GM23338 (cell line): Measurements from ENCODE around the gene PSMD4. TPM values are rescaled to one million over a fixed set of nuclear protein-coding genes. Genes with fewer than 3 reads are reported as not detected.

Experiments
- ATAC-seq: fragments of 200-7000 bp; cut with Tn5 transposase; 3 replicates; pipeline ENCODE4 v1.9.1; 2020
- DNase-seq: peaks from one replicate; pipeline ENCODE4 v3.0.0-alpha.2; 2015; ENCODE audit warnings: low spot score
- H2AFZ ChIP-seq: fragments of 200-600 bp; sonication (generic); 2 replicates; pipeline ENCODE4 v1.8.0; 2016; ENCODE audit warnings: antibody characterized with exemption, mild to moderate bottlenecking, moderate library complexity
- H3F3A ChIP-seq: fragments of 200-600 bp; sonication (generic); replicated peaks from 2 replicates; pipeline ENCODE4 v1.8.0; 2017; ENCODE audit warnings: antibody characterized with exemption, mixed run types, low read depth
- H3K27ac ChIP-seq: fragments of 200-600 bp; sonication (generic); 2 replicates; pipeline ENCODE4 v1.6.1; 2016; ENCODE audit warnings: low read depth
- H3K27me3 ChIP-seq: fragments of 200-600 bp; sonication (generic); 2 replicates; pipeline ENCODE4 v1.8.0; 2016; ENCODE audit warnings: mild to moderate bottlenecking, mixed run types, moderate library complexity; ENCODE audit not compliant: insufficient read depth
- H3K36me3 ChIP-seq: fragments of 200-600 bp; sonication (generic); 2 replicates; pipeline ENCODE4 v1.8.0; 2016; ENCODE audit warnings: mild to moderate bottlenecking; ENCODE audit not compliant: insufficient read depth
- H3K4me1 ChIP-seq: fragments of 200-600 bp; sonication (generic); 2 replicates; pipeline ENCODE4 v1.8.0; 2016; ENCODE audit warnings: mild to moderate bottlenecking, moderate library complexity; ENCODE audit not compliant: insufficient read depth
- H3K4me2 ChIP-seq: fragments of 200-600 bp; sonication (generic); 2 replicates; pipeline ENCODE4 v1.7.1; 2017; ENCODE audit warnings: mixed run types
- H3K4me3 ChIP-seq: fragments of 200-600 bp; sonication (generic); 2 replicates; pipeline ENCODE4 v1.6.1; 2016; ENCODE audit warnings: mixed run types
- H3K79me2 ChIP-seq: fragments of 200-600 bp; sonication (generic); replicated peaks from 2 replicates; pipeline ENCODE4 v1.8.0; 2017; ENCODE audit warnings: mild to moderate bottlenecking; ENCODE audit not compliant: insufficient read depth
- H3K9me2 ChIP-seq: fragments of 200-600 bp; sonication (generic); 2 replicates; pipeline ENCODE4 v1.8.0; 2017; ENCODE audit not compliant: insufficient read depth
- H4K20me1 ChIP-seq: fragments of 200-600 bp; sonication (generic); replicated peaks from 2 replicates; pipeline ENCODE4 v1.8.0; 2017; ENCODE audit warnings: mild to moderate bottlenecking; ENCODE audit not compliant: insufficient read depth
- H3K27ac Mint-ChIP-seq: 2 replicates; pipeline ENCODE4 v1.8.0; 2020; ENCODE audit warnings: inconsistent platforms, mild to moderate bottlenecking, moderate library complexity, mixed read lengths
- H3K27me3 Mint-ChIP-seq: 3 replicates; pipeline ENCODE4 v1.8.0; 2022; ENCODE audit warnings: low read depth, mild to moderate bottlenecking, moderate library complexity, mixed read lengths, inconsistent platforms; ENCODE audit not compliant: insufficient read depth, poor library complexity
- H3K36me3 Mint-ChIP-seq: 3 replicates; pipeline ENCODE4 v1.8.0; 2021; ENCODE audit warnings: low read depth, mild to moderate bottlenecking, inconsistent platforms, moderate library complexity, mixed read lengths
- H3K4me1 Mint-ChIP-seq: 3 replicates; pipeline ENCODE4 v1.8.0; 2020; ENCODE audit warnings: mild to moderate bottlenecking, inconsistent platforms, mixed read lengths
- H3K4me3 Mint-ChIP-seq: 3 replicates; pipeline ENCODE4 v1.8.0; 2021; ENCODE audit warnings: moderate library complexity, mild to moderate bottlenecking, inconsistent platforms, mixed read lengths
- H3K9me3 Mint-ChIP-seq: 3 replicates; pipeline ENCODE4 v1.8.0; 2020; ENCODE audit warnings: moderate library complexity, mild to moderate bottlenecking, inconsistent platforms, mixed read lengths
- JUNB ChIP-seq: IDR thresholded peaks from one replicate; pipeline ENCODE4 v1.6.1; 2016; ENCODE audit warnings: antibody characterized with exemption; ENCODE audit not compliant: unreplicated experiment
- POLR2AphosphoS5 ChIP-seq: IDR thresholded peaks from 2 replicates; pipeline ENCODE4 v1.6.1; 2016; ENCODE audit warnings: antibody characterized with exemption, low read depth
- STAT1 ChIP-seq: IDR thresholded peaks from one replicate; pipeline ENCODE4 v1.6.1; 2016; ENCODE audit warnings: antibody characterized with exemption; ENCODE audit not compliant: unreplicated experiment
- ZNF331 ChIP-seq: fragments of 250-450 bp; sonication (Bioruptor Pico); IDR thresholded peaks from 2 replicates; pipeline ENCODE4 v1.5.0; 2020; ENCODE audit warnings: low read depth, mild to moderate bottlenecking, moderate library complexity
- polyA plus RNA-seq: library from polyadenylated mRNA; unstranded; fragments of >200 nt; fragmentation: Nextera tagmentation; extraction: Ambion mirVana; gene quantifications from 2 replicates; pipeline ENCODE4 v1.2.1, GENCODE V29; 2016
- total RNA-seq: library from RNA; depleted of rRNA; stranded (reverse); fragments of >200 nt; shearing (Covaris generic); gene quantifications from 2 replicates; pipeline ENCODE4 v1.2.3, GENCODE V29; 2014
- TF ChIP-seq, protein P1 (sequence below), 2 experiments: fragments of 200-600 bp in 1 of 2; sonication (generic) in 1 of 2; conservative IDR thresholded peaks; 2 replicates each; pipeline versions ENCODE4 v1.5.1 to v1.6.1; 2016 to 2017; ENCODE audit warnings: antibody characterized with exemption in 2 of 2, low read depth in 2 of 2, mild to moderate bottlenecking in 2 of 2, moderate library complexity in 1 of 2
- TF ChIP-seq, protein P2 (sequence below): IDR thresholded peaks from one replicate; pipeline ENCODE4 v1.6.1; 2018; ENCODE audit warnings: antibody characterized with exemption; ENCODE audit not compliant: unreplicated experiment
- TF ChIP-seq, protein P3 (sequence below): fragments of 250-450 bp; sonication (Bioruptor Pico); IDR thresholded peaks from 2 replicates; pipeline ENCODE4 v1.5.0; 2020; ENCODE audit warnings: mild to moderate bottlenecking, moderate library complexity

Gene PSMD4
- total and polyA plus RNA-seq, 2 experiments from 2014 or later, result 171 to 235 TPM

DNA sequence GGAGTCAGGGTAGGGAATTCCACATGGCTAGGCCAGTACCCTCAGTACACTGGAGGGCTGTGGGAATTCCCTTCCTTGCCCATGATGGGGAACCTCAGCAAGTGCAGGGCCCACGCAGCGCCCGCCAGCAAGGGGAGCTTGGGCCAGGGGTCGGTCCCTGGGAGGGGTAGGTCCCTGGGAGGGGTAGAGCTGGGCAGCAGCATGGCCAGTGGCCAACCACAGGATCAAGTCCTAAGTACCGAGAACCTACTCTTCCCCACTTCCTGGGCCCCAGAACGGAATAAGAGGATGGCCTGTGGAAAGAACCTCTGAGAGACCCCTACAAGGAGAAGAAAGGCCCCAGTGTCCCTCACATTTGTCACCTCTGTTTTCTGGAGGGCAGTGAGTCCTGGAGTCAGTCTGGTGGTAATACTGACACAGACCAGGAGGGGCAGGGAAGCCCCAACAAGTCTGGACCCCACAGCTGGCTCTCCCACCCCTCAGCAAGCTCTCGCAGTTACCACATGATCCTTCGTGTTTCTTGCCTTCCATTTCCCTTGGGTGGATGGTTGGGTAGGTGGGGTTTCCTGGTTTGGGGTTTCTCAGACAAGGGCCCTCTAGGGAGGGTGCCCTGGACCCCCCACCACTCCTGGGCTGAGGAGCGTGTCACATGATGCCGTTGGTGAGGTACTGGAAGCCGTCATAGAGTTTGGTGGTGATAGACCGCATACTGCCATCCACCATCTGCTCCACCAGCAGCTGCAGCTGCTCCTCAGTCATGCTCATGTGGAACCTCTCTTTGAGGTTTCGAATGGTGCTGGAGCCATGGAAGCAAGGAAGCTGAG is 37.9 kb downstream of the PSMD4 start:
- Mint-ChIP-seq H3K27me3 (peaks cover 16% of the 10 kb centered on the region), H3K9me3 (no peaks in the 10 kb centered on the region; the same call in 2 of the 3 replicates), H3K4me3 (no peak overlapping the region), H3K27ac (peak overlapping the region; percentile 80), H3K36me3 (peaks cover 76% of the 10 kb centered on the region), H3K4me1 (peaks cover 37% of the 10 kb centered on the region)
- TF ChIP-seq, protein P1, sequence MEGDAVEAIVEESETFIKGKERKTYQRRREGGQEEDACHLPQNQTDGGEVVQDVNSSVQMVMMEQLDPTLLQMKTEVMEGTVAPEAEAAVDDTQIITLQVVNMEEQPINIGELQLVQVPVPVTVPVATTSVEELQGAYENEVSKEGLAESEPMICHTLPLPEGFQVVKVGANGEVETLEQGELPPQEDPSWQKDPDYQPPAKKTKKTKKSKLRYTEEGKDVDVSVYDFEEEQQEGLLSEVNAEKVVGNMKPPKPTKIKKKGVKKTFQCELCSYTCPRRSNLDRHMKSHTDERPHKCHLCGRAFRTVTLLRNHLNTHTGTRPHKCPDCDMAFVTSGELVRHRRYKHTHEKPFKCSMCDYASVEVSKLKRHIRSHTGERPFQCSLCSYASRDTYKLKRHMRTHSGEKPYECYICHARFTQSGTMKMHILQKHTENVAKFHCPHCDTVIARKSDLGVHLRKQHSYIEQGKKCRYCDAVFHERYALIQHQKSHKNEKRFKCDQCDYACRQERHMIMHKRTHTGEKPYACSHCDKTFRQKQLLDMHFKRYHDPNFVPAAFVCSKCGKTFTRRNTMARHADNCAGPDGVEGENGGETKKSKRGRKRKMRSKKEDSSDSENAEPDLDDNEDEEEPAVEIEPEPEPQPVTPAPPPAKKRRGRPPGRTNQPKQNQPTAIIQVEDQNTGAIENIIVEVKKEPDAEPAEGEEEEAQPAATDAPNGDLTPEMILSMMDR (conservative IDR thresholded peaks at IDR 0.05; ENCODE audit: low read depth in 2 of 2), result peak in 1 of 2 experiments; percentile 28; a peak in 1 of 4 replicates
- TF ChIP-seq, protein P2, sequence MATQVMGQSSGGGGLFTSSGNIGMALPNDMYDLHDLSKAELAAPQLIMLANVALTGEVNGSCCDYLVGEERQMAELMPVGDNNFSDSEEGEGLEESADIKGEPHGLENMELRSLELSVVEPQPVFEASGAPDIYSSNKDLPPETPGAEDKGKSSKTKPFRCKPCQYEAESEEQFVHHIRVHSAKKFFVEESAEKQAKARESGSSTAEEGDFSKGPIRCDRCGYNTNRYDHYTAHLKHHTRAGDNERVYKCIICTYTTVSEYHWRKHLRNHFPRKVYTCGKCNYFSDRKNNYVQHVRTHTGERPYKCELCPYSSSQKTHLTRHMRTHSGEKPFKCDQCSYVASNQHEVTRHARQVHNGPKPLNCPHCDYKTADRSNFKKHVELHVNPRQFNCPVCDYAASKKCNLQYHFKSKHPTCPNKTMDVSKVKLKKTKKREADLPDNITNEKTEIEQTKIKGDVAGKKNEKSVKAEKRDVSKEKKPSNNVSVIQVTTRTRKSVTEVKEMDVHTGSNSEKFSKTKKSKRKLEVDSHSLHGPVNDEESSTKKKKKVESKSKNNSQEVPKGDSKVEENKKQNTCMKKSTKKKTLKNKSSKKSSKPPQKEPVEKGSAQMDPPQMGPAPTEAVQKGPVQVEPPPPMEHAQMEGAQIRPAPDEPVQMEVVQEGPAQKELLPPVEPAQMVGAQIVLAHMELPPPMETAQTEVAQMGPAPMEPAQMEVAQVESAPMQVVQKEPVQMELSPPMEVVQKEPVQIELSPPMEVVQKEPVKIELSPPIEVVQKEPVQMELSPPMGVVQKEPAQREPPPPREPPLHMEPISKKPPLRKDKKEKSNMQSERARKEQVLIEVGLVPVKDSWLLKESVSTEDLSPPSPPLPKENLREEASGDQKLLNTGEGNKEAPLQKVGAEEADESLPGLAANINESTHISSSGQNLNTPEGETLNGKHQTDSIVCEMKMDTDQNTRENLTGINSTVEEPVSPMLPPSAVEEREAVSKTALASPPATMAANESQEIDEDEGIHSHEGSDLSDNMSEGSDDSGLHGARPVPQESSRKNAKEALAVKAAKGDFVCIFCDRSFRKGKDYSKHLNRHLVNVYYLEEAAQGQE, result no peak
- TF ChIP-seq POLR2AphosphoS5, result peak; percentile 46
- Histone ChIP-seq H3K4me2 (no peak overlapping the region), H4K20me1 (peaks cover 6% of the 10 kb centered on the region; the same call in 1 of the 2 replicates), H3K4me1 (peaks cover 30% of the 10 kb centered on the region), H2AFZ (no peak overlapping the region), H3K36me3 (peaks cover 8% of the 10 kb centered on the region; the same call in 1 of the 2 replicates), H3K27ac (no peak overlapping the region), H3K9me2 (peaks cover 10% of the 10 kb centered on the region; the same call in 1 of the 2 replicates), H3K79me2 (no peaks in the 10 kb centered on the region), H3F3A (peaks cover 18% of the 10 kb centered on the region; the same call in 1 of the 2 replicates), H3K27me3 (no peaks in the 10 kb centered on the region), H3K4me3 (no peak overlapping the region)
- DNase-seq, result peak; percentile 64
- peak; percentile 34 for ATAC-seq

- Mint-ChIP-seq H3K27ac (no peak overlapping the region), H3K9me3 (no peaks in the 10 kb centered on the region; the same call in 2 of the 3 replicates), H3K4me1 (peaks cover 37% of the 10 kb centered on the region), H3K36me3 (peaks cover 77% of the 10 kb centered on the region), H3K27me3 (peaks cover 16% of the 10 kb centered on the region), H3K4me3 (no peak overlapping the region)
- H3K79me2 ChIP-seq, result no peaks in the 10 kb centered on the region
- no peak overlapping the region for H3K4me2 ChIP-seq
- peaks cover 18% of the 10 kb centered on the region; the same call in 1 of the 2 replicates for H3F3A ChIP-seq
- no peak for ATAC-seq
- no peaks in the 10 kb centered on the region for H3K27me3 ChIP-seq
- H3K36me3 ChIP-seq, result peaks cover 6% of the 10 kb centered on the region
- DNase-seq, result no peak
- H3K4me1 ChIP-seq, result peaks cover 30% of the 10 kb centered on the region
- H3K9me2 ChIP-seq, result peaks cover 10% of the 10 kb centered on the region; the same call in 1 of the 2 replicates
- H4K20me1 ChIP-seq, result 0 out of 2 replicates have a peak, but pooled peaks cover 3% of the 10 kb centered on the region
- H2AFZ ChIP-seq, result no peak overlapping the region
- no peak overlapping the region for H3K4me3 ChIP-seq
- H3K27ac ChIP-seq, result no peak overlapping the region
- no peak for TF ChIP-seq JUNB
- TF ChIP-seq POLR2AphosphoS5, result no peak
- TF ChIP-seq STAT1, result no peak
- TF ChIP-seq, protein P3, sequence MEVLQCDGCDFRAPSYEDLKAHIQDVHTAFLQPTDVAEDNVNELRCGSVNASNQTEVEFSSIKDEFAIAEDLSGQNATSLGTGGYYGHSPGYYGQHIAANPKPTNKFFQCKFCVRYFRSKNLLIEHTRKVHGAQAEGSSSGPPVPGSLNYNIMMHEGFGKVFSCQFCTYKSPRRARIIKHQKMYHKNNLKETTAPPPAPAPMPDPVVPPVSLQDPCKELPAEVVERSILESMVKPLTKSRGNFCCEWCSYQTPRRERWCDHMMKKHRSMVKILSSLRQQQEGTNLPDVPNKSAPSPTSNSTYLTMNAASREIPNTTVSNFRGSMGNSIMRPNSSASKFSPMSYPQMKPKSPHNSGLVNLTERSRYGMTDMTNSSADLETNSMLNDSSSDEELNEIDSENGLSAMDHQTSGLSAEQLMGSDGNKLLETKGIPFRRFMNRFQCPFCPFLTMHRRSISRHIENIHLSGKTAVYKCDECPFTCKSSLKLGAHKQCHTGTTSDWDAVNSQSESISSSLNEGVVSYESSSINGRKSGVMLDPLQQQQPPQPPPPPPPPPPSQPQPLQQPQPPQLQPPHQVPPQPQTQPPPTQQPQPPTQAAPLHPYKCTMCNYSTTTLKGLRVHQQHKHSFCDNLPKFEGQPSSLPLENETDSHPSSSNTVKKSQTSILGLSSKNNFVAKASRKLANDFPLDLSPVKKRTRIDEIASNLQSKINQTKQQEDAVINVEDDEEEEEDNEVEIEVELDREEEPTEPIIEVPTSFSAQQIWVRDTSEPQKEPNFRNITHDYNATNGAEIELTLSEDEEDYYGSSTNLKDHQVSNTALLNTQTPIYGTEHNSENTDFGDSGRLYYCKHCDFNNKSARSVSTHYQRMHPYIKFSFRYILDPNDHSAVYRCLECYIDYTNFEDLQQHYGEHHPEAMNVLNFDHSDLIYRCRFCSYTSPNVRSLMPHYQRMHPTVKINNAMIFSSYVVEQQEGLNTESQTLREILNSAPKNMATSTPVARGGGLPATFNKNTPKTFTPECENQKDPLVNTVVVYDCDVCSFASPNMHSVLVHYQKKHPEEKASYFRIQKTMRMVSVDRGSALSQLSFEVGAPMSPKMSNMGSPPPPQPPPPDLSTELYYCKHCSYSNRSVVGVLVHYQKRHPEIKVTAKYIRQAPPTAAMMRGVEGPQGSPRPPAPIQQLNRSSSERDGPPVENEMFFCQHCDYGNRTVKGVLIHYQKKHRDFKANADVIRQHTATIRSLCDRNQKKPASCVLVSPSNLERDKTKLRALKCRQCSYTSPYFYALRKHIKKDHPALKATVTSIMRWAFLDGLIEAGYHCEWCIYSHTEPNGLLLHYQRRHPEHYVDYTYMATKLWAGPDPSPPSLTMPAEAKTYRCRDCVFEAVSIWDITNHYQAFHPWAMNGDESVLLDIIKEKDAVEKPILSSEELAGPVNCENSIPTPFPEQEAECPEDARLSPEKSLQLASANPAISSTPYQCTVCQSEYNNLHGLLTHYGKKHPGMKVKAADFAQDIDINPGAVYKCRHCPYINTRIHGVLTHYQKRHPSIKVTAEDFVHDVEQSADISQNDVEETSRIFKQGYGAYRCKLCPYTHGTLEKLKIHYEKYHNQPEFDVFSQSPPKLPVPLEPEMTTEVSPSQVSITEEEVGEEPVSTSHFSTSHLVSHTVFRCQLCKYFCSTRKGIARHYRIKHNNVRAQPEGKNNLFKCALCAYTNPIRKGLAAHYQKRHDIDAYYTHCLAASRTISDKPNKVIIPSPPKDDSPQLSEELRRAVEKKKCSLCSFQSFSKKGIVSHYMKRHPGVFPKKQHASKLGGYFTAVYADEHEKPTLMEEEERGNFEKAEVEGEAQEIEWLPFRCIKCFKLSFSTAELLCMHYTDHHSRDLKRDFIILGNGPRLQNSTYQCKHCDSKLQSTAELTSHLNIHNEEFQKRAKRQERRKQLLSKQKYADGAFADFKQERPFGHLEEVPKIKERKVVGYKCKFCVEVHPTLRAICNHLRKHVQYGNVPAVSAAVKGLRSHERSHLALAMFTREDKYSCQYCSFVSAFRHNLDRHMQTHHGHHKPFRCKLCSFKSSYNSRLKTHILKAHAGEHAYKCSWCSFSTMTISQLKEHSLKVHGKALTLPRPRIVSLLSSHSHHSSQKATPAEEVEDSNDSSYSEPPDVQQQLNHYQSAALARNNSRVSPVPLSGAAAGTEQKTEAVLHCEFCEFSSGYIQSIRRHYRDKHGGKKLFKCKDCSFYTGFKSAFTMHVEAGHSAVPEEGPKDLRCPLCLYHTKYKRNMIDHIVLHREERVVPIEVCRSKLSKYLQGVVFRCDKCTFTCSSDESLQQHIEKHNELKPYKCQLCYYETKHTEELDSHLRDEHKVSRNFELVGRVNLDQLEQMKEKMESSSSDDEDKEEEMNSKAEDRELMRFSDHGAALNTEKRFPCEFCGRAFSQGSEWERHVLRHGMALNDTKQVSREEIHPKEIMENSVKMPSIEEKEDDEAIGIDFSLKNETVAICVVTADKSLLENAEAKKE (CRISPR knock-in tag), result no peak
- no peak for TF ChIP-seq ZNF331 (CRISPR knock-in tag)
Measured at GRCh38 chr1:151293093-151293492, 38.6 kb downstream of the PSMD4 start.
